Measurements from ENCODE around the gene KNCN.

KNCN gene

DNA sequence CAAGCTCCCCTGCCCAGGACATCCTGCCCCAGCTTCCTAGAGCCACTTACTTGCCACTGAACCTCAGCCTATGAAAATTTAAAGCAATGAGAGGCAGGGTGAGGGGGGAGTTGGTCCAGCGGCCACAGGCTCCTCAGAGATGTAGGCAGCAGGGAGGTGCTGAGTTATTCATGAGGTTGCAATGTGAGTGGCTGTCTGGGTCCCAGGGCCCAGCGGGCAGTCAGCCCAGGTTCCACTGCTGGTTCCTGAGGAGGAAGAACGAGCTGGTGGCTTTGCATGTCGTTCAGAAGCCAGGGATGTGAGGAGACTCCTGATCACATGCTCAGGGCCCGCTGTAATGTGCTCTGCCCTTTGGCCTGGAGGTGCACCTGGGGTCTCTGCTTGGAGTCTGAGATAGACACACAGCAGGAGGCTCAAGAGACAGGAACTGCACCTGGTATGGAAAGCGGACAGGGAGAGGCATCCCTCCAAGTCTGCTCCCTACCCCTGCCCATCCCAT is at the start of gene KNCN:
TSS of gene KNCN (minus strand) at position 51 of the 499 bp plus-strand sequence. CDS start 432 bp downstream, outside the sequence.
- Histone ChIP-seq H3F3A (ENCODE audit: control insufficient read depth, insufficient read depth) (no peaks in the 10 kb centered on the region), H3K4me2 (ENCODE audit: low read length) (no peak within 1 kb of the TSS), H3K9me3 (ENCODE audit: control insufficient read depth, insufficient read depth, low read length) (no peaks in the 10 kb centered on the region), H3K27ac (ENCODE audit: low read depth, low read length) (no peak within 1 kb of the TSS), H3K36me3 (ENCODE audit: control insufficient read depth, low read length) (no peaks in the 10 kb centered on the region), H3K27me3 (ENCODE audit: control insufficient read depth, low read length) (peaks cover 4% of the 10 kb centered on the region; the same call in 1 of the 2 replicates), H3K79me2 (ENCODE audit: control insufficient read depth, low read length) (no peaks in the 10 kb centered on the region), H4K20me1 (ENCODE audit: control insufficient read depth, insufficient read depth, low read depth, low read length) (no peaks in the 10 kb centered on the region), H3K4me3 (ENCODE audit: low read length) (no peak within 1 kb of the TSS), H3K4me1 (ENCODE audit: control insufficient read depth, low read length) (no peaks in the 10 kb centered on the region), H3K9me2 (replicated peaks; ENCODE audit: control insufficient read depth, low read length) (no peaks in the 10 kb centered on the region)
- TF ChIP-seq EZH2phosphoT487 (IDR thresholded peaks at IDR 0.05; ENCODE audit: borderline replicate concordance, low read length) = no peak
- TF ChIP-seq, protein P1, sequence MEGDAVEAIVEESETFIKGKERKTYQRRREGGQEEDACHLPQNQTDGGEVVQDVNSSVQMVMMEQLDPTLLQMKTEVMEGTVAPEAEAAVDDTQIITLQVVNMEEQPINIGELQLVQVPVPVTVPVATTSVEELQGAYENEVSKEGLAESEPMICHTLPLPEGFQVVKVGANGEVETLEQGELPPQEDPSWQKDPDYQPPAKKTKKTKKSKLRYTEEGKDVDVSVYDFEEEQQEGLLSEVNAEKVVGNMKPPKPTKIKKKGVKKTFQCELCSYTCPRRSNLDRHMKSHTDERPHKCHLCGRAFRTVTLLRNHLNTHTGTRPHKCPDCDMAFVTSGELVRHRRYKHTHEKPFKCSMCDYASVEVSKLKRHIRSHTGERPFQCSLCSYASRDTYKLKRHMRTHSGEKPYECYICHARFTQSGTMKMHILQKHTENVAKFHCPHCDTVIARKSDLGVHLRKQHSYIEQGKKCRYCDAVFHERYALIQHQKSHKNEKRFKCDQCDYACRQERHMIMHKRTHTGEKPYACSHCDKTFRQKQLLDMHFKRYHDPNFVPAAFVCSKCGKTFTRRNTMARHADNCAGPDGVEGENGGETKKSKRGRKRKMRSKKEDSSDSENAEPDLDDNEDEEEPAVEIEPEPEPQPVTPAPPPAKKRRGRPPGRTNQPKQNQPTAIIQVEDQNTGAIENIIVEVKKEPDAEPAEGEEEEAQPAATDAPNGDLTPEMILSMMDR (IDR thresholded peaks at IDR 0.05; ENCODE audit: low read depth, low read length, poor library complexity, severe bottlenecking) = no peak

DNA sequence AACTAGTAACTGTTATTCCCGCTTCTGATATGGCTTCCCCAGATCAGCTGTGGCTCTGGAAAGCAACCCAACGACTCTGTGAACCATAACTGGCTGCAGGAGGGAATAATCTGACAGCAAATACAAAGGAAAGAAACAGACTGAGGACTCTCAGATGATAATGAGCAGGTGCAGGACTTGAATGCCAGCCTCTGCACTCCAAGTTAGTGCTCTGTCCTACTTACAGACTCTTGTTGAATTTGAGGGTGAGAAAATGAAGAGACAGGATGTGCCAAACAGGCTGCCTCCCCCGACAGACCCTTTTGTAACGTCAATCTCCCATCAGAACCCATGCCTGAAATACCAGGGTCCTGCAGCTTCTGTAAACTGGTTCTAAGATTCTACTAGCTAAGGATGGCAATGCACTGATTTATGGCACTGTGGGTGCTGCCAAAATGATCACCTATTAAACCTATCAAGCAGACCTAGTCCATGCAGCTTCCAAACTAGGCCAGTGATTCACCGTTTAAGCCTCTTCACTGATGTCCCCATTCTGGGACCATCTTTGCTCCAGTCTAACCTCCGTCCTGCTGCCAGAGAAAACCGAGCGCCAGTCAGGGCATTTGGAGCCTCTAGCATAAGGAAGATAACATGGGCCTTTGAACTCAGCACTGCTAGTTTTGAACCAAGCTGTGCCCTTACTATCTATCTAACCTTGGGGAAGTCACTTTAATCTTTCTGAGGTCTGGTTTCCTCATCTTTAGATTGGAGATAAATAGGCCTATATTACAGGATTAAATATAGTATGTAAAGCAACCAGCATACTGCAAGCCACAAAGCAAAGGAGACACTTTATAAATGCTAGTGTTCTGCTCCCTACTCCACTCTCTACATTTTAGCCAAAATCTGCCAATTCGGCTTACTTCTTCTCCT is 47.9 kb upstream of the KNCN start:
- Histone ChIP-seq H3K4me2 (ENCODE audit: low read length) (no peak overlapping the region), H3K4me3 (ENCODE audit: low read length) (no peak overlapping the region), H4K20me1 (ENCODE audit: control insufficient read depth, insufficient read depth, low read depth, low read length) (no peaks in the 10 kb centered on the region), H3K79me2 (ENCODE audit: control insufficient read depth, low read length) (peaks cover 6% of the 10 kb centered on the region), H3K27me3 (ENCODE audit: control insufficient read depth, low read length) (no peaks in the 10 kb centered on the region), H3K4me1 (ENCODE audit: control insufficient read depth, low read length) (peaks cover 10% of the 10 kb centered on the region), H3K27ac (ENCODE audit: low read depth, low read length) (no peak overlapping the region), H3F3A (ENCODE audit: control insufficient read depth, insufficient read depth) (no peaks in the 10 kb centered on the region), H3K36me3 (ENCODE audit: control insufficient read depth, low read length) (no peaks in the 10 kb centered on the region), H3K9me2 (replicated peaks; ENCODE audit: control insufficient read depth, low read length) (no peaks in the 10 kb centered on the region), H3K9me3 (ENCODE audit: control insufficient read depth, insufficient read depth, low read length) (no peaks in the 10 kb centered on the region)
- TF ChIP-seq, protein P1 (IDR thresholded peaks at IDR 0.05; ENCODE audit: low read depth, low read length, poor library complexity, severe bottlenecking) = no peak
- no peak for TF ChIP-seq EZH2phosphoT487 (IDR thresholded peaks at IDR 0.05; ENCODE audit: borderline replicate concordance, low read length)

DNA sequence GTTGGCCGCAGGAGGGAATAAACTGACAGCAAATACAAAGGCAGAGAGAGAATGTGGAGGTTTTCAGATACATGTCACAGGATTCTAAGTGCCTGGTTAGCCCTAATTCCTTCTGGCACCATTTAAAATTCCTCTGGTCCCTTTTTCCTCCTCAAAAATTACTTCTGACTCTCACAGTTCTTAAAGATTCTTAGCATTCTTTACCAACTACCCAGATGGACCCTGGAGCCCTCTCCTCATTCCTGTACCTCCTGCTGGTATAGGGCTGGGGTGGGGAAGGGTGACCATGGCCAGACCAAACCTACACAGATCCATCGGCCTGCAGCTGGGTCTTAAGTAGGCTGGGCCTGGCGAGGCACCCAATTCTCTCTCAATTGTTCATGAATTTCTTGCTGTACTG is 45.4 kb upstream of the KNCN start:
- peaks cover 11% of the 10 kb centered on the region for H3K36me3 ChIP-seq (ENCODE audit: control insufficient read depth, low read length)
- H3K4me1 ChIP-seq (ENCODE audit: control insufficient read depth, low read length) = no peaks in the 10 kb centered on the region
- no peaks in the 10 kb centered on the region for H3F3A ChIP-seq (ENCODE audit: control insufficient read depth, insufficient read depth)
- no peak overlapping the region for H3K4me3 ChIP-seq (ENCODE audit: low read length)
- no peak overlapping the region for H3K4me2 ChIP-seq (ENCODE audit: low read length)
- no peak for TF ChIP-seq EZH2phosphoT487 (IDR thresholded peaks at IDR 0.05; ENCODE audit: borderline replicate concordance, low read length)
- TF ChIP-seq, protein P1 (IDR thresholded peaks at IDR 0.05; ENCODE audit: low read depth, low read length, poor library complexity, severe bottlenecking) = no peak
- no peaks in the 10 kb centered on the region for H3K79me2 ChIP-seq (ENCODE audit: control insufficient read depth, low read length)
- no peaks in the 10 kb centered on the region for H3K27me3 ChIP-seq (ENCODE audit: control insufficient read depth, low read length)
- H3K9me3 ChIP-seq (ENCODE audit: control insufficient read depth, insufficient read depth, low read length) = no peaks in the 10 kb centered on the region
- no peak overlapping the region for H3K27ac ChIP-seq (ENCODE audit: low read depth, low read length)
- H3K9me2 ChIP-seq (replicated peaks; ENCODE audit: control insufficient read depth, low read length) = no peaks in the 10 kb centered on the region
- no peaks in the 10 kb centered on the region for H4K20me1 ChIP-seq (ENCODE audit: control insufficient read depth, insufficient read depth, low read depth, low read length)
